ENCODE results near the gene IFT122. TPM values are rescaled to one million over a fixed set of nuclear protein-coding genes. Genes with fewer than 3 reads are reported as not detected.
"Not testable (repeated sequence)": the region's sequence is repeated elsewhere in the genome, so short reads cannot be mapped to it uniquely, and the experiment has no call there.

IFT122 gene
- total and polyA plus RNA-seq, 12 donors: 15.7 to 38.4 (median 23.6) TPM

DNA sequence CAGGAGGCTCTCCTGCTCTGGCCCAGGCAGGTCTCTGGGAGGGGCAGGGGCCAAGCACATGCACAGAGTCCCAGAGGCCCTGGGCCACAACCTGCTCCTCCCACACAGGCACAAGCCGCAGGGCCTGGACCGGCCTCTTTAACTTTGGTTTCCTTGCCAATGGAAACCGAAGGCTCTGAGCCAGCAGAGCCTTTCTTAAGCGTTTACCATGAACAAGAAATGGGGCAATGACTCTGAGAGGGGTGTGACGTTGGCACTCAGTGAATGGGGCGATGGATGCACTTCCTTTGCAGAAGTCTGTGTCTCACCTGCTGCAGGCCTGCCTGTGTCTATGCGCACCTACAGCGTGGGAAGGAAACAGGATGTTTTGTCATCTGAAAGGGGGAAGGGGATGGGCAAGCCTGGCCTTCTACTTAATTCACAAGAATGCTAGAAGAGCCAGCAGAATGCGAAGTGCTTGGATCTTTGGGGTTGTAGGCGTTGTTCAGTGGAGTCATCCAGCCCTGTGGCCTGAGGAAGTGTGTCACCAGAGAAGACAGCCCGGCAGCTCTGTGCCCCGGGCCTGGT lies 41.8 kb downstream of the IFT122 start:
- intact Hi-C loops (cut with DNase I): loop anchor here in 1 of 2 donors (10.0 kb wide), 1 partner anchor 343 kb away; no protein-coding TSS in a partner anchor
- no peak for DNase-seq
- TF ChIP-seq, protein P1, sequence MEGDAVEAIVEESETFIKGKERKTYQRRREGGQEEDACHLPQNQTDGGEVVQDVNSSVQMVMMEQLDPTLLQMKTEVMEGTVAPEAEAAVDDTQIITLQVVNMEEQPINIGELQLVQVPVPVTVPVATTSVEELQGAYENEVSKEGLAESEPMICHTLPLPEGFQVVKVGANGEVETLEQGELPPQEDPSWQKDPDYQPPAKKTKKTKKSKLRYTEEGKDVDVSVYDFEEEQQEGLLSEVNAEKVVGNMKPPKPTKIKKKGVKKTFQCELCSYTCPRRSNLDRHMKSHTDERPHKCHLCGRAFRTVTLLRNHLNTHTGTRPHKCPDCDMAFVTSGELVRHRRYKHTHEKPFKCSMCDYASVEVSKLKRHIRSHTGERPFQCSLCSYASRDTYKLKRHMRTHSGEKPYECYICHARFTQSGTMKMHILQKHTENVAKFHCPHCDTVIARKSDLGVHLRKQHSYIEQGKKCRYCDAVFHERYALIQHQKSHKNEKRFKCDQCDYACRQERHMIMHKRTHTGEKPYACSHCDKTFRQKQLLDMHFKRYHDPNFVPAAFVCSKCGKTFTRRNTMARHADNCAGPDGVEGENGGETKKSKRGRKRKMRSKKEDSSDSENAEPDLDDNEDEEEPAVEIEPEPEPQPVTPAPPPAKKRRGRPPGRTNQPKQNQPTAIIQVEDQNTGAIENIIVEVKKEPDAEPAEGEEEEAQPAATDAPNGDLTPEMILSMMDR (IDR thresholded peaks at IDR 0.05): no peak
- TF ChIP-seq POLR2A (IDR thresholded peaks at IDR 0.05): no peak
- WGBS, 4 donors: 70 to 79% (median 78%) methylated on average over 10 to 12 of the region's 12 CpGs
- H3K36me3 ChIP-seq (replicated peaks in 1 of 2): peaks cover 0 to 37% of the 10 kb centered on the region in 2 donors
- H3K27me3 ChIP-seq: no peaks in the 10 kb centered on the region
- H3K4me1 ChIP-seq (replicated peaks in 1 of 2): peaks cover 18 to 29% of the 10 kb centered on the region in 2 donors
- no peaks in the 10 kb centered on the region for H3K9me3 ChIP-seq (replicated peaks in 1 of 3)
- peak overlapping the region in 2 of 5 donors; percentile 6 to 34 for H3K27ac ChIP-seq
- no peak overlapping the region for H3K4me3 ChIP-seq

DNA sequence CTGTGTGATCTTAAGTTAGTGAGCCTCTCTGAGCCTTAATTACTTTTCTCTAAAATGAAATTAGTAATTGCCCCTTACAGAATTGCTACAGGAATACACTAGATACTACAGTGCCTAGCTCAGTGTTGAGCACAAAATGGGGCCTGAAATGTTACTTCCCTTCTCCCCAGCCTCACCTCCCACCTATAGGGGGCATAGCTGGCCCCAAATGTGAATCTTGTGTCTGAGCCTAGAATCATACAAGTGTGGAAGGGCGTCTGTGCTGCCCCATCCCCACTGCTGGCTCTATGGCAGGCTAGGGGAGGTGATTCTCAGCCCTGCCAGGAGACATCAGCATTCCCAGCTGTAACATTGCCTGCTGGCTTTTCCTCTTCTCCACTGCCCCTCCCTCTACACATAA lies 42.7 kb downstream of the IFT122 start:
- TF ChIP-seq, protein P1 (IDR thresholded peaks at IDR 0.05): no peak
- DNase-seq: no peak
- Histone ChIP-seq H3K36me3 (replicated peaks in 1 of 2) (peaks cover 0 to 30% of the 10 kb centered on the region in 2 donors), H3K9me3 (replicated peaks in 1 of 3) (no peaks in the 10 kb centered on the region), H3K27me3 (no peaks in the 10 kb centered on the region), H3K4me3 (no peak overlapping the region), H3K27ac (peak overlapping the region in 1 of 5 donors; percentile 43), H3K4me1 (replicated peaks in 1 of 2) (peaks cover 19 to 34% of the 10 kb centered on the region in 2 donors)
- 85 to 96% (median 88%) methylated on average over 1 of the region's 1 CpG for WGBS, 4 donors
- intact Hi-C loops (cut with DNase I): loop anchor here in 1 of 2 donors (10.0 kb wide), 1 partner anchor 342 kb away; no protein-coding TSS in a partner anchor

GRCh38 chr3:129483870-129484269 lies 43.8 kb downstream of the IFT122 start:
- H3K9me3 ChIP-seq (replicated peaks in 1 of 3): no peaks in the 10 kb centered on the region
- H3K4me3 ChIP-seq: no peak overlapping the region
- no peaks in the 10 kb centered on the region for H3K27me3 ChIP-seq
- peaks cover 0 to 18% of the 10 kb centered on the region in 2 donors for H3K36me3 ChIP-seq (replicated peaks in 1 of 2)
- H3K27ac ChIP-seq: no peak overlapping the region
- DNase-seq: no peak
- WGBS, 4 donors: 92 to 94% (median 93%) methylated on average over 8 of the region's 8 CpGs
- intact Hi-C loops (cut with DNase I): loop anchor here in 1 of 2 donors (10.0 kb wide), 1 partner anchor 341 kb away; no protein-coding TSS in a partner anchor
- TF ChIP-seq POLR2A (IDR thresholded peaks at IDR 0.05): no peak
- TF ChIP-seq, protein P1 (IDR thresholded peaks at IDR 0.05): no peak
- peaks cover 19 to 34% of the 10 kb centered on the region in 2 donors for H3K4me1 ChIP-seq (replicated peaks in 1 of 2)

DNA sequence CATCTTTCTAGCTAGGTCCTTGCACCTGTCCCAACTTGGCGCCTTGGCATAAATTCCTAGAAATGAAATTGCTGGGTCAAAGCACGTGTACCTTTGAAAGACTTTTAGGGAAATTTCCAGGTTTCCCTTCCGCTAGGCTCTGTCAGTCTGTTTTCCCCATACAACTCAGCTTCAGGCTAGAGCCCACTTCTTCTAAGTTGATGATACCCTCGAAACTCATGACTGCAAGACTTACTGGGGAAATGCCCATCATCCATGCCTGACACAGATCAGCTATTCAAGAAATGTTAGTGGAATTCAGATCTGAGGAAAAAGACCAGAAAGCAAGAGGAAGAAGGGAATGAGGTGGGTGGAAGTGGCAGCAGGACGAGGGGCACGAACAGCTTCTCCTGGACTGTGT lies 45.1 kb downstream of the IFT122 start:
- 80 to 85% (median 82%) methylated on average over 6 of the region's 6 CpGs for WGBS, 4 donors
- H3K9me3 ChIP-seq (replicated peaks in 1 of 3); H3K27me3 ChIP-seq; H3K36me3 ChIP-seq (replicated peaks in 1 of 2); H3K4me3 ChIP-seq; DNase-seq: not testable (repeated sequence)
- peak overlapping the region; percentile 57 to 94 (median 71) for H3K27ac ChIP-seq
- peaks cover 19 to 34% of the 10 kb centered on the region in 2 donors for H3K4me1 ChIP-seq (replicated peaks in 1 of 2)
- intact Hi-C loops (cut with DNase I): loop anchor here (5.0 to 10.0 kb wide), 2 partner anchors 122 to 340 kb away; partner anchors contain the start of gene PLXND1 (in 1 of the 2)
